NCI-H82 (cell line): ENCODE measurements around the gene ELMO1.

Source experiments
- DNase-seq: peaks from one replicate; lab custom pipeline; 2025; lab: John Stamatoyannopoulos, UW

Gene ELMO1, protein sequence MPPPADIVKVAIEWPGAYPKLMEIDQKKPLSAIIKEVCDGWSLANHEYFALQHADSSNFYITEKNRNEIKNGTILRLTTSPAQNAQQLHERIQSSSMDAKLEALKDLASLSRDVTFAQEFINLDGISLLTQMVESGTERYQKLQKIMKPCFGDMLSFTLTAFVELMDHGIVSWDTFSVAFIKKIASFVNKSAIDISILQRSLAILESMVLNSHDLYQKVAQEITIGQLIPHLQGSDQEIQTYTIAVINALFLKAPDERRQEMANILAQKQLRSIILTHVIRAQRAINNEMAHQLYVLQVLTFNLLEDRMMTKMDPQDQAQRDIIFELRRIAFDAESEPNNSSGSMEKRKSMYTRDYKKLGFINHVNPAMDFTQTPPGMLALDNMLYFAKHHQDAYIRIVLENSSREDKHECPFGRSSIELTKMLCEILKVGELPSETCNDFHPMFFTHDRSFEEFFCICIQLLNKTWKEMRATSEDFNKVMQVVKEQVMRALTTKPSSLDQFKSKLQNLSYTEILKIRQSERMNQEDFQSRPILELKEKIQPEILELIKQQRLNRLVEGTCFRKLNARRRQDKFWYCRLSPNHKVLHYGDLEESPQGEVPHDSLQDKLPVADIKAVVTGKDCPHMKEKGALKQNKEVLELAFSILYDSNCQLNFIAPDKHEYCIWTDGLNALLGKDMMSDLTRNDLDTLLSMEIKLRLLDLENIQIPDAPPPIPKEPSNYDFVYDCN

GRCh38 chr7:37448636-37449361, at the start of gene ELMO1:
ELMO1 (minus strand) TSS chr7:37448864; CDS start chr7:37342690, 106,174 bp downstream.
- DNase-seq = peak; percentile 87

GRCh38 chr7:37497576-37497975, 48.9 kb upstream of the ELMO1 start:
- no peak for DNase-seq

DNA sequence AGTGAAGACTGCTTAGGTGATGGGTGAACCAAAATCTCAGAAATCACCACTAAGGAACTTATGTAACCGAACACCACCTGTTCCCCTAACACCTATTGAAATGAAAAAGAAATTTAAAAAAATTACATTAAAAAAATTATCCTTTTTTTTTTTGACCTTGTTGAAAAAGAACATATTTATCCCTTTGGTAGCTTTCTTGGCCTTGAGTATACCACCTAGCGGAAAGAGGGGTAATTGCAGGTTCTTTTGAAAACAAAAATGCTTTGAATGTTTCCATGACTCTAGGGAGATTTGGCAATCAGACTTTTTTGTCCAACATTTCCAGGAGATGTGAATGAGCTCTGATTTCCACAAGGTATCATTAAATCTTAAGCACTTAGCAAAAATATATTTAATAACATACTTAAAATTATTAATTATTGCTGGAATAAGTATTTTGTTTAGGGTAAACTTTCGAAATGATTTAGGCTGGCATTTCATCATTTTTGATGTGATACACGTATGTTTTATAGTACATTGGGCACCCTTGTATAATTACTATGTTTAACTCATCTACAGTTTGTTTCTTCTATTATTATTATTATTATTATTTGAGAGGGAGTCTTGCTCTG, 47.0 kb upstream of the ELMO1 start:
- peak; percentile 55 for DNase-seq

DNA sequence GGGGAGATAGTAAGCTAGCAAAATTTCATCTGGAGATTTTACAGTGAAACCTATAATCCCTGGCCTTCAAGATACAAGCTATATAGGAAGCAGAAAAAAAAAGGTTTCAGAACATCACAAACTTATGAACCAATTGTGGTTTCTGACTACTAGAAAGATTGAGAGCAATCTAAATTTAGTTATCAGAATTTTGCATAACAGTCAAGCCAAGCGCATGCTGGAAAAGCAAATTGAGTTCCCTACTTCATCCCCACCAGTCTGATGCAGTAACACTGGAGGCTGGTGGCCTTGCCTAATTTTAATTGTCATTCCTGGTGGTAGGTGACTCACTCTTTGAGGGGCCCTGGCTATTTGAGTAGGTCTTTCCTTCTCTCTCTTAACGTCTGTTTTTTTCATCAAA, 46.3 kb upstream of the ELMO1 start:
- DNase-seq = no peak

DNA sequence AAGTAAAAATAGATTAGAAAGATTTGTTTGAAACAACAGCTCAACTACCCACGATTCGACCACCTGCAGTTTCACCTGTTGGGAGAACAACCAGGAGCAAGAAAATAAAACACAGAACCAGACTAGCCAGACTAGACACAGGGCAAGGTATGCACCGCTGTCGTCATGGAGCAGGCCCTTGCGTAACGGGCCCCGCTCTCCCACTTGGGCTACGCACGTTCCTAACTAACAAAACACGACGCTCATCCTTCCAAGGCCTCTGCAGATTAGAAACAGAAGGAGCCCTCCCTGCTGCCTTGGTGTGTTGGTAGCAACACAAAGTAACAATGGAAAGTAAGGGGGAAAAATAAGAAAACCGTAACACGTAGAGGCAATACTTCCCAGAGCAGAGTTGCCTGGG, 45.1 kb upstream of the ELMO1 start:
- no peak for DNase-seq

DNA sequence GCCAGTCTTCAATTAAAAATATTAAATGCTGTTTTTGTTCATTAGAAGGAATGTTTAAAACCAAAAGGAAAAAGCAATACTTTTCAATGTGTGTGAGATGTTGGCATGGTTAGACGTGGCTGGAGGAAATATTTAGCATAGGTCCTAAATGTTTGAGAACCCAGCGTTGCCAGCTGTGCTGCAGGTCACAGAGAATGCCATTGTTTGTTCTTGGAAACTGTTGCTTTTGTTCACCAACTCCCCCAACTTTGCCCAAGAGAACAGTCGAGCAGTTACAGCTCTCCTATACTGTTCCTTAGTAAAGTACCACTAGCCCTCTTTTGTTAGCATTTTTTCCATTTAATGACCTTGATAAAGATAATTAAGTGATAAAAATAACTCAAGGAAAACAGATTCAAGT, 44.5 kb upstream of the ELMO1 start:
- no peak for DNase-seq

GRCh38 chr7:37491919-37492694, 43.4 kb upstream of the ELMO1 start:
- DNase-seq = no peak

DNA sequence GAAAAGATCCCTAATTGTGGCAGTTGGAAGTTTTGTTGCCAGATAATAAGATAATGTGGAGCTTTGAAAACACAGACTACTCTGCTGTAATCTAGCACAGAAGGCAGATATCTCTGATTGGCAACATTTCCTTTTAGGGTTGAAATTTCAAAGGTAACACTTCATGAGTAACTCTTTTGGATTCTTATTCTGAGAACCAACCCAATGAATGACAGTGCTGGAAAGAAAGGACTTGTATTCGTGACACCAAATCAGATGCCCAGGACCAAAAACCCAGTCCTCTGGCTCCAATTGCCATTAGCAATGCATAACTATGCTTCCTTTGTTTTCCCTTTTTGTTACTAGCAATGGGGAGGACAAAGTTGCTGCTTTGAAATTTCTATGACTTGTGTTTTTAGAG, 41.0 kb upstream of the ELMO1 start:
- DNase-seq = no peak

DNA sequence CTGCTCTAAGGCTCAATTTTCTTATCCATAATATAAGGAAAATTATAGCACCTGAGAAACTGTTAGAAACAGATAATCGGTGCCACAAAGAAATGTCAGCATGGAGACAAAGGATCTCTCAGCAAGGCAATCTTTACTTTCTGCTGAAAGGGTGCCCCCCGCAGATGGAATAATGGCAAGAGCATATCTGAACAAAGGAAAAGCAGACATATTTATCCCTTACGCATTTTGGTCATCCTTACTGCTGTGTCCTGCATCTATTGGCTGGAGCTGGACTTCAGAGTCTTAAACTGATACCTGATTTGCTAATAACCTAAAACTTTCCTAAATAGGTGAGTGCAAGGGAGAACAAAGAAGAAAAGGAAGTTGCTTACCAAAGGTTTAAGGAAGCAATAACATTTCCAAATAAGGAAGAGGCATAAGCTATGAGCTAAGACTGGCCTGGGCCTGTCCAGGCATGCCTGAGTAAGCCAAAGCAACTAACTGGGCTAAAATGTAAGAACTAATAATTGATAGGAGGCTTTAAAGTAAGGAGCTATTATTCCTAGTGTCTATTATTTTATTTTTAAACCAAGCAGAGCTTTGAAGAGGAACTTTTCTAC, 39.6 kb upstream of the ELMO1 start:
- no peak for DNase-seq

GRCh38 chr7:37484426-37485073, 35.9 kb upstream of the ELMO1 start:
- no peak for DNase-seq

GRCh38 chr7:37483627-37484026, 35.0 kb upstream of the ELMO1 start:
- no peak for DNase-seq

DNA sequence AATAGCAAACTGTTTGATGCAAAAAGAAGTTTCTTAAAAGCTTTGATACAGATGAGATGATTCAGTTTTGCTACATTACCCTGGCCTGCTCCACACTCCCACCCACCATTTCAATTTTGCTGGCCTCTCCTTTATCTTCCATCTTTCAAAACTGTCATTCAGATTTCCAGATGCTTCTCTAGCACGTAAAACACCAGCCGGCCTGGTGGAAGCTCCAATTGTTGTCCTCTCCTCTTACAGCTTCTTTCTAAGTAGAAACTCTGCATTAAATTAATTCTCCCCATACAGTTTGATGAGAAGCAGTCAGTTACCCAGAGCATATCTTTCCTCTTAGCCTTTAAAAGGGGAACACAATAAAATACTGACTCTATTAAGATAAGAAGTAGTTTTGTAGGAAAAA, 34.3 kb upstream of the ELMO1 start:
- no peak for DNase-seq

- DNase-seq = no peak
Observed at GRCh38 chr7:37482505-37482904, 33.8 kb upstream of the ELMO1 start.

DNA sequence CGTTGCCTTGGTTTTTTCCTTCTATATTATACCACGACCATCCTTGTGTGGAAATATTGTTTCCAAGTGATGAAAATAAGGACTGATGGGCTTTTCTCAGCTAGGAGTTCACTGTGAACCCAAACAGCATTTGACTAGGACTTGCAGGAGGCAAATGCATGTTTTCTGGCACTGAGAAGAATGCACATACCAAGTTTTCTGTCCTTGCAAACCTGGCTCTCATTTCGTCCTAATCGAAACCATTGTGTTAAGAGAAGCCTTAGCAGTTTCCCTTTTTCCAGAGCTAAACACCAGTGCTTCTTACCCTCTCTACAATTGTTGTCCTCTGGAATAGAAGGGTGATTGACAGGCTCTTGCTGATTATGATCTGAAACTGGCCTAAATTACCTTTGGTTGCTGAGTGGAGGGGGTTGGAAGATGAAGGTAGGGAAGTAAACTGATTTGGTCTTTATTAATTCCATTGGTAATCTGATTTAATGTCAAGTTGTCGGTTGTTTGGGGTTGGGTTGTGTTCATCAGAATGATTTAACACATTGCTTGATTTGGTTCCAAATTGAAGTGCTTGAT, 33.1 kb upstream of the ELMO1 start:
- no peak for DNase-seq

DNA sequence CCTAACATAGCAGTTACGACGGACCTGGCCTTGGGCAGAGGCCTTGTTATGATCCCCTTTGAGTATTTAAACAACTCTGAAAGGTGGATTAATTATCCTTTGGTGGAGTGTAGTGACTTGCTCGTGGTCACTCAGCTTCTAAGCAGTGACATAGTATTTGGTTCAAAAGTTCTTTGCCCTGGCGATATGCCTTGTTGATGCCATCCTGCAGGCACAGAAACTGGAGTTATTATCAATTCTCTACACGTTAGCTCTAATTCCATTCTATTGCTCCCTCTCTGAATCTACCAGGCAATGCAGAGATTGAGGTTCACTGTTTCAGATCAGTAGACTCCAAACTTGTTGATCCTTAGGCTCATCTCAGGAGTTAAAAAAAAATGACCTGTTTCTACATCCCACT, 32.5 kb upstream of the ELMO1 start:
- DNase-seq = no peak

DNA sequence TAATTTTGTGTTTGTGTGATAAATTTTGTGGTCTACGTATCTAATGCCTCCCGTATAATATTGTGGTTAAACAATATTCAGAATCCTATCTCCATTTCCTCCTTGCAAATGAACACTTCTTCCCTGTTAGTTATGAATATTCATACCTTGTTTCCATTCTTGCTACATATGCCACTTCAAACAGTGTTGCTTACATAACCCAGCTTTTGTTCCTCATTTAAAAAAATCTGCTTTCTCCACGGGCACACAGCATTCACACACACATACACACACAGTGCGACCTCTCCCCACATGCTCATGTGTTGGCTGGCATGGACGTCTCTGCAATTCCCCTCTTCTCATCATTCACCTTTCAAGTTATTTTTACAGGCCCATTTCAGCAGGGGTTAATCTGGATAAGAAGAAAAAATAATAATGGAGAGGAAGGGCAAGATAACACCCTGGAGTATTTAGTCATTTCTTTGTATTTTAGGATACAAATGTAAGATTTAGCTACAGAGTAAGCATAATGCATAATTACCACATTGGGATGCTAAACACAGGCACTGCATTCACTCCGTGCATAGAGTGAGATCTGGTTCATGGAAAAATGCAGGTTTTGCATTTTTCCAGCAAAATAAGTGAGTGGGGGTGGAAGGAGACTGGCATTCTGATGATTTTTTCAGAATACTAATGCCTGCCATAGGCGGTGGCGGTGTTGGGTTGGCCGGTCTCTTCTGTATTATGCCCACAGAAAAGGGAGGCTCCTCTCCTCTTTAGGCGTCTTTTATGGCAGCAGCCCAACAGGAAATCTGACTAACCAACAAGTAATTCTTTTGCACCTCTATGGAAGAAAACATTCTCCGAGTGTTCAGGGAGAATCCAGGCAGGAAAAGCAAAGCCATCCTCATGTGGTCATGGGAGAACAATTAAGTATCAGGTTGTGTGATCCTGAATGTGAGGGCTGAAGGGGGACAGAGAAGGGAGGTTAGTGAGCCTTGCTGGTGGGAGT, 31.7 kb upstream of the ELMO1 start:
- DNase-seq = no peak

- DNase-seq = no peak
Observed at GRCh38 chr7:37476881-37477450, 28.3 kb upstream of the ELMO1 start.

GRCh38 chr7:37476428-37476827, 27.8 kb upstream of the ELMO1 start:
- no peak for DNase-seq

- no peak for DNase-seq
Observed at GRCh38 chr7:37475646-37476045, 27.0 kb upstream of the ELMO1 start.
